Measurements from ENCODE around the gene C14orf180.
A peak's percentile ranks its signal among the peaks of the same experiment; 100 is the strongest.

C14orf180 gene

GRCh38 chr14:104563742-104564615 is 15.6 kb upstream of the C14orf180 start (continued):
- TF ChIP-seq, protein P1, sequence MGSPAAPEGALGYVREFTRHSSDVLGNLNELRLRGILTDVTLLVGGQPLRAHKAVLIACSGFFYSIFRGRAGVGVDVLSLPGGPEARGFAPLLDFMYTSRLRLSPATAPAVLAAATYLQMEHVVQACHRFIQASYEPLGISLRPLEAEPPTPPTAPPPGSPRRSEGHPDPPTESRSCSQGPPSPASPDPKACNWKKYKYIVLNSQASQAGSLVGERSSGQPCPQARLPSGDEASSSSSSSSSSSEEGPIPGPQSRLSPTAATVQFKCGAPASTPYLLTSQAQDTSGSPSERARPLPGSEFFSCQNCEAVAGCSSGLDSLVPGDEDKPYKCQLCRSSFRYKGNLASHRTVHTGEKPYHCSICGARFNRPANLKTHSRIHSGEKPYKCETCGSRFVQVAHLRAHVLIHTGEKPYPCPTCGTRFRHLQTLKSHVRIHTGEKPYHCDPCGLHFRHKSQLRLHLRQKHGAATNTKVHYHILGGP (tag by site-specific recombination; IDR thresholded peaks at IDR 0.05) = no peak
- TF ChIP-seq ZSCAN30 (tag by site-specific recombination; IDR thresholded peaks at IDR 0.05) (no peak), ZNF132 (tag by site-specific recombination; IDR thresholded peaks at IDR 0.05; ENCODE audit: borderline replicate concordance) (no peak), OVOL3 (tag by site-specific recombination; IDR thresholded peaks at IDR 0.05) (no peak), ZBTB21 (tag by site-specific recombination; IDR thresholded peaks at IDR 0.05) (no peak), KLF9 (tag by site-specific recombination; IDR thresholded peaks at IDR 0.05; ENCODE audit: low read depth) (peak; percentile 31; the same call in 1 of the 2 replicates), ZNF555 (tag by site-specific recombination; conservative IDR thresholded peaks at IDR 0.05) (no peak), ZXDB (tag by site-specific recombination; IDR thresholded peaks at IDR 0.05) (no peak), ZNF19 (tag by site-specific recombination; IDR thresholded peaks at IDR 0.05; ENCODE audit: low read depth) (no peak), ZNF544 (tag by site-specific recombination; IDR thresholded peaks at IDR 0.05) (no peak), ZNF10 (tag by site-specific recombination; IDR thresholded peaks at IDR 0.05) (no peak), BCL11A (tag by site-specific recombination; IDR thresholded peaks at IDR 0.05; ENCODE audit: low read depth) (peak; percentile 27; the same call in 1 of the 2 replicates), ZNF366 (tag by site-specific recombination; conservative IDR thresholded peaks at IDR 0.05) (no peak), ZNF514 (tag by site-specific recombination; IDR thresholded peaks at IDR 0.05) (no peak), ZFHX2 (tag by site-specific recombination; conservative IDR thresholded peaks at IDR 0.05) (peak; percentile 71), ZNF791 (tag by site-specific recombination; IDR thresholded peaks at IDR 0.05) (no peak), ATF2 (tag by site-specific recombination; IDR thresholded peaks at IDR 0.05; ENCODE audit: low read depth) (no peak), ZNF184 (tag by site-specific recombination; IDR thresholded peaks at IDR 0.05) (no peak), REST (tag by site-specific recombination; IDR thresholded peaks at IDR 0.05) (no peak), FEZF1 (tag by site-specific recombination; IDR thresholded peaks at IDR 0.05) (0 out of 2 replicates have a peak, but pooled peaks have one; percentile 6), ZNF830 (tag by site-specific recombination; IDR thresholded peaks at IDR 0.05; ENCODE audit: low read depth) (no peak), ZNF843 (tag by site-specific recombination; IDR thresholded peaks at IDR 0.05) (no peak)
- TF ChIP-seq, protein P2, sequence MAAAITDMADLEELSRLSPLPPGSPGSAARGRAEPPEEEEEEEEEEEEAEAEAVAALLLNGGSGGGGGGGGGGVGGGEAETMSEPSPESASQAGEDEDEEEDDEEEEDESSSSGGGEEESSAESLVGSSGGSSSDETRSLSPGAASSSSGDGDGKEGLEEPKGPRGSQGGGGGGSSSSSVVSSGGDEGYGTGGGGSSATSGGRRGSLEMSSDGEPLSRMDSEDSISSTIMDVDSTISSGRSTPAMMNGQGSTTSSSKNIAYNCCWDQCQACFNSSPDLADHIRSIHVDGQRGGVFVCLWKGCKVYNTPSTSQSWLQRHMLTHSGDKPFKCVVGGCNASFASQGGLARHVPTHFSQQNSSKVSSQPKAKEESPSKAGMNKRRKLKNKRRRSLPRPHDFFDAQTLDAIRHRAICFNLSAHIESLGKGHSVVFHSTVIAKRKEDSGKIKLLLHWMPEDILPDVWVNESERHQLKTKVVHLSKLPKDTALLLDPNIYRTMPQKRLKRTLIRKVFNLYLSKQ (tag by site-specific recombination; IDR thresholded peaks at IDR 0.05; ENCODE audit: borderline replicate concordance) = no peak
- TF ChIP-seq, protein P3, sequence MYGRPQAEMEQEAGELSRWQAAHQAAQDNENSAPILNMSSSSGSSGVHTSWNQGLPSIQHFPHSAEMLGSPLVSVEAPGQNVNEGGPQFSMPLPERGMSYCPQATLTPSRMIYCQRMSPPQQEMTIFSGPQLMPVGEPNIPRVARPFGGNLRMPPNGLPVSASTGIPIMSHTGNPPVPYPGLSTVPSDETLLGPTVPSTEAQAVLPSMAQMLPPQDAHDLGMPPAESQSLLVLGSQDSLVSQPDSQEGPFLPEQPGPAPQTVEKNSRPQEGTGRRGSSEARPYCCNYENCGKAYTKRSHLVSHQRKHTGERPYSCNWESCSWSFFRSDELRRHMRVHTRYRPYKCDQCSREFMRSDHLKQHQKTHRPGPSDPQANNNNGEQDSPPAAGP (tag by site-specific recombination; IDR thresholded peaks at IDR 0.05) = peak; percentile 61; the same call in 1 of the 2 replicates
- TF ChIP-seq, protein P4, sequence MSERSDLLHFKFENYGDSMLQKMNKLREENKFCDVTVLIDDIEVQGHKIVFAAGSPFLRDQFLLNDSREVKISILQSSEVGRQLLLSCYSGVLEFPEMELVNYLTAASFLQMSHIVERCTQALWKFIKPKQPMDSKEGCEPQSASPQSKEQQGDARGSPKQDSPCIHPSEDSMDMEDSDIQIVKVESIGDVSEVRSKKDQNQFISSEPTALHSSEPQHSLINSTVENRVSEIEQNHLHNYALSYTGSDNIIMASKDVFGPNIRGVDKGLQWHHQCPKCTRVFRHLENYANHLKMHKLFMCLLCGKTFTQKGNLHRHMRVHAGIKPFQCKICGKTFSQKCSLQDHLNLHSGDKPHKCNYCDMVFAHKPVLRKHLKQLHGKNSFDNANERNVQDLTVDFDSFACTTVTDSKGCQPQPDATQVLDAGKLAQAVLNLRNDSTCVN (tag by site-specific recombination; optimal IDR thresholded peaks at IDR 0.05) = peak; percentile 5
